H9 (cell line): ENCODE data around the gene TSSK6. TPM values are rescaled to one million over a fixed set of nuclear protein-coding genes. Genes with fewer than 3 reads are reported as not detected.
A peak's percentile ranks its signal among the peaks of the same experiment; 100 is the strongest.

ENCODE experiments used
- DNase-seq: peaks from one replicate; pipeline ENCODE4 v3.0.0-alpha.2; 2017
- H2AFZ ChIP-seq: one replicate; pipeline ENCODE4 v1.6.1; 2013; ENCODE audit warnings: mild to moderate bottlenecking, low read length, control low read depth, moderate library complexity
- H2AK5ac ChIP-seq: 2 replicates; pipeline ENCODE4 v1.6.1; 2013; ENCODE audit warnings: low read length, control low read depth, mixed read lengths; ENCODE audit not compliant: insufficient read length
- H2BK120ac ChIP-seq: one replicate; pipeline ENCODE4 v1.6.1; 2013; ENCODE audit warnings: low read depth, mild to moderate bottlenecking, low read length, control low read depth, inconsistent platforms; ENCODE audit not compliant: poor library complexity, severe bottlenecking
- H2BK12ac ChIP-seq: 2 replicates; pipeline ENCODE4 v1.6.1; 2013; ENCODE audit warnings: low read length, control low read depth, mixed read lengths, low read depth; ENCODE audit not compliant: insufficient read length
- H2BK15ac ChIP-seq: 2 replicates; pipeline ENCODE4 v1.6.1; 2013; ENCODE audit warnings: low read depth, low read length, control low read depth
- H2BK20ac ChIP-seq: one replicate; pipeline ENCODE4 v1.6.1; 2013; ENCODE audit warnings: low read depth, mild to moderate bottlenecking, low read length, control low read depth, inconsistent platforms; ENCODE audit not compliant: poor library complexity, severe bottlenecking
- H2BK5ac ChIP-seq: 2 replicates; pipeline ENCODE4 v1.6.1; 2013; ENCODE audit warnings: low read length, control low read depth, mixed read lengths; ENCODE audit not compliant: insufficient read length
- H3K14ac ChIP-seq: 2 replicates; pipeline ENCODE4 v1.6.1; 2013; ENCODE audit warnings: low read length, control low read depth; ENCODE audit not compliant: insufficient read depth
- H3K18ac ChIP-seq: 2 replicates; pipeline ENCODE4 v1.6.1; 2013; ENCODE audit warnings: low read depth, mild to moderate bottlenecking, mixed read lengths, low read length, control low read depth; ENCODE audit not compliant: insufficient read length
- H3K23ac ChIP-seq: 2 replicates; pipeline ENCODE4 v1.6.1; 2013; ENCODE audit warnings: low read length, control low read depth, mixed read lengths, low read depth; ENCODE audit not compliant: insufficient read length
- H3K23me2 ChIP-seq: 2 replicates; pipeline ENCODE4 v1.6.1; 2013; ENCODE audit warnings: low read depth, mild to moderate bottlenecking, mixed read lengths, low read length, control low read depth; ENCODE audit not compliant: insufficient read length, poor library complexity, severe bottlenecking
- H3K27ac ChIP-seq: 2 replicates; pipeline ENCODE4 v1.5.1; 2013; ENCODE audit warnings: low read length, control low read depth, mixed read lengths, low read depth; ENCODE audit not compliant: insufficient read length
- H3K27me3 ChIP-seq: 2 replicates; pipeline ENCODE4 v1.6.1; 2013; ENCODE audit warnings: low read length, control low read depth, inconsistent platforms; ENCODE audit not compliant: insufficient read depth
- H3K4ac ChIP-seq: 2 replicates; pipeline ENCODE4 v1.6.1; 2013; ENCODE audit warnings: low read depth, mild to moderate bottlenecking, control low read depth, inconsistent platforms, low read length, moderate library complexity
- H3K4me1 ChIP-seq: 2 replicates; pipeline ENCODE4 v1.6.1; 2013; ENCODE audit warnings: low read length, control low read depth, inconsistent platforms; ENCODE audit not compliant: insufficient read depth
- H3K4me2 ChIP-seq: 2 replicates; pipeline ENCODE4 v1.6.1; 2013; ENCODE audit warnings: low read length, control low read depth, mixed read lengths; ENCODE audit not compliant: insufficient read length, insufficient read depth
- H3K56ac ChIP-seq: 2 replicates; pipeline ENCODE4 v1.6.1; 2013; ENCODE audit warnings: low read depth, mild to moderate bottlenecking, mixed read lengths, low read length, control low read depth; ENCODE audit not compliant: insufficient read length
- H3K79me1 ChIP-seq: 2 replicates; pipeline ENCODE4 v1.6.1; 2013; ENCODE audit warnings: low read depth, mild to moderate bottlenecking, moderate library complexity, low read length, control low read depth, inconsistent platforms; ENCODE audit not compliant: insufficient read depth, poor library complexity, severe bottlenecking
- H3K79me2 ChIP-seq: 2 replicates; pipeline ENCODE4 v1.6.1; 2013; ENCODE audit warnings: low read length, control low read depth, inconsistent platforms; ENCODE audit not compliant: insufficient read depth
- H3K9ac ChIP-seq: 2 replicates; pipeline ENCODE4 v1.6.1; 2013; ENCODE audit warnings: low read length, control low read depth, mixed read lengths; ENCODE audit not compliant: insufficient read length; ENCODE audit errors: extremely low read depth
- H3K9me3 ChIP-seq: one replicate; pipeline ENCODE4 v1.6.1; 2013; ENCODE audit warnings: low read depth, low read length, inconsistent platforms; ENCODE audit not compliant: control insufficient read depth
- H3T11ph ChIP-seq: one replicate; pipeline ENCODE4 v1.6.1; 2013; ENCODE audit warnings: mild to moderate bottlenecking, low read length, control low read depth, inconsistent platforms
- H4K20me1 ChIP-seq: one replicate; pipeline ENCODE4 v1.6.1; 2013; ENCODE audit not compliant: control insufficient read depth, insufficient read length, insufficient read depth
- H4K5ac ChIP-seq: 2 replicates; pipeline ENCODE4 v1.6.1; 2013; ENCODE audit warnings: low read depth, mild to moderate bottlenecking, mixed read lengths, low read length, control low read depth; ENCODE audit not compliant: insufficient read length
- H4K8ac ChIP-seq: replicated peaks from 2 replicates; pipeline ENCODE4 v1.6.1; 2013; ENCODE audit warnings: low read length, control low read depth, mixed read lengths, low read depth; ENCODE audit not compliant: insufficient read length
- H4K91ac ChIP-seq: 2 replicates; pipeline ENCODE4 v1.6.1; 2013; ENCODE audit warnings: low read depth, mild to moderate bottlenecking, moderate library complexity, mixed read lengths, low read length, control low read depth; ENCODE audit not compliant: insufficient read length
- H3K27ac Mint-ChIP-seq, 3 experiments: 2 replicates in 2 of 3; 3 replicates in 1 of 3; pipeline ENCODE4 v1.8.0; 2020 to 2021; ENCODE audit warnings: mixed read lengths in 3 of 3, mild to moderate bottlenecking in 1 of 3, moderate library complexity in 1 of 3
- H3K27me3 Mint-ChIP-seq: 2 replicates; pipeline ENCODE4 v1.8.0; 2021; ENCODE audit warnings: low read depth, mild to moderate bottlenecking, moderate library complexity, mixed read lengths
- H3K36me3 Mint-ChIP-seq, 3 experiments: 2 replicates in 2 of 3; 3 replicates in 1 of 3; pipeline ENCODE4 v1.8.0; 2020 to 2021; ENCODE audit warnings: low read depth in 3 of 3, mixed read lengths in 3 of 3; ENCODE audit not compliant: insufficient read depth in 1 of 3
- H3K4me1 Mint-ChIP-seq, 2 experiments: 2 replicates each; pipeline ENCODE4 v1.8.0; 2020; ENCODE audit warnings: mixed read lengths in 2 of 2
- H3K4me3 Mint-ChIP-seq, 2 experiments: 2 replicates in 1 of 2; 3 replicates in 1 of 2; pipeline ENCODE4 v1.8.0; 2020 to 2021; ENCODE audit warnings: mild to moderate bottlenecking in 2 of 2, mixed read lengths in 2 of 2, moderate library complexity in 1 of 2
- H3K9me3 Mint-ChIP-seq, 2 experiments: 2 replicates in 1 of 2; 3 replicates in 1 of 2; pipeline ENCODE4 v1.8.0; 2020; ENCODE audit warnings: mild to moderate bottlenecking in 2 of 2, mixed read lengths in 2 of 2, moderate library complexity in 1 of 2
- WGBS: extraction: QIAGEN DNeasy Blood & Tissue Kit; methylation state at CpG from one replicate; pipeline ENCODE4 v1.1.7; 2013; ENCODE audit warnings: missing lambda C conversion rate, low lambda C conversion rate, mixed read lengths; ENCODE audit not compliant: insufficient read length; ENCODE audit errors: extremely low coverage; 5-methylcytosine and 5-hydroxymethylcytosine counted together
- total RNA-seq: library from RNA; stranded (reverse); gene quantifications from 2 replicates; pipeline ENCODE4 v1.2.1, GENCODE V29; 2021
- TF ChIP-seq, protein P1 (sequence below): fragments of 200-600 bp; sonication (generic); conservative IDR thresholded peaks from 3 replicates; pipeline ENCODE4 v1.8.0; 2021; ENCODE audit warnings: antibody characterized with exemption, mild to moderate bottlenecking

Gene TSSK6
- total RNA-seq, 1 experiment from 2014 or later, result 2.6 TPM

DNA sequence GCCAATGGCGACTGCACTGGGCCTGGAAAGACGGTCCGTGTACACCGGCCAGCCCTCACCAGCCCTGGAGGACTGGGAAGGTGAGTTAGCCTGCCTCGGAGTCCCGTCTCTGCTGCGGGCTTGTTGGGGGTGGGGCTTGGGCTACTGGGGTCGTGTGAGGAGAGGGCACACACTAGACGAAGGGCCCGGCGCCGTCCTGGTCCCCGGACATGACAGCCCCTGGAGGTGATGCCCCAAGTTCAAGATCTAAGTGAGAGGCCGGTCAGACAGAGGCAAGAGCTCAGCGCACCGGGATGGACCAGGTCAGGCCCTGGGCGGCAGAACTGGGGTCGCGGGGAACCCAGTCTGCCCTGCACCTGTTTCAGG lies 24.3 kb upstream of the TSSK6 start:
- H3K36me3 Mint-ChIP-seq, result peaks cover 2 to 4% (median 2%) of the 10 kb centered on the region in 3 experiments; a peak in 4 of 7 replicates
- no peak overlapping the region for H3K27ac Mint-ChIP-seq
- no peak overlapping the region for H3K56ac ChIP-seq
- H2BK120ac ChIP-seq, result no peak overlapping the region
- peak; percentile 53 for DNase-seq
- H2AFZ ChIP-seq, result no peak overlapping the region
- H3K9me3 Mint-ChIP-seq, result no peaks in the 10 kb centered on the region; a peak in 1 of 5 replicates
- TF ChIP-seq, protein P1, sequence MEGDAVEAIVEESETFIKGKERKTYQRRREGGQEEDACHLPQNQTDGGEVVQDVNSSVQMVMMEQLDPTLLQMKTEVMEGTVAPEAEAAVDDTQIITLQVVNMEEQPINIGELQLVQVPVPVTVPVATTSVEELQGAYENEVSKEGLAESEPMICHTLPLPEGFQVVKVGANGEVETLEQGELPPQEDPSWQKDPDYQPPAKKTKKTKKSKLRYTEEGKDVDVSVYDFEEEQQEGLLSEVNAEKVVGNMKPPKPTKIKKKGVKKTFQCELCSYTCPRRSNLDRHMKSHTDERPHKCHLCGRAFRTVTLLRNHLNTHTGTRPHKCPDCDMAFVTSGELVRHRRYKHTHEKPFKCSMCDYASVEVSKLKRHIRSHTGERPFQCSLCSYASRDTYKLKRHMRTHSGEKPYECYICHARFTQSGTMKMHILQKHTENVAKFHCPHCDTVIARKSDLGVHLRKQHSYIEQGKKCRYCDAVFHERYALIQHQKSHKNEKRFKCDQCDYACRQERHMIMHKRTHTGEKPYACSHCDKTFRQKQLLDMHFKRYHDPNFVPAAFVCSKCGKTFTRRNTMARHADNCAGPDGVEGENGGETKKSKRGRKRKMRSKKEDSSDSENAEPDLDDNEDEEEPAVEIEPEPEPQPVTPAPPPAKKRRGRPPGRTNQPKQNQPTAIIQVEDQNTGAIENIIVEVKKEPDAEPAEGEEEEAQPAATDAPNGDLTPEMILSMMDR, result no peak
- no peak overlapping the region for H3K18ac ChIP-seq
- no peak overlapping the region for H4K91ac ChIP-seq
- H3K23ac ChIP-seq, result no peak overlapping the region
- no peak overlapping the region for H2BK20ac ChIP-seq
- no peaks in the 10 kb centered on the region for H4K20me1 ChIP-seq
- peaks cover 25% of the 10 kb centered on the region for H3K27me3 Mint-ChIP-seq
- H2BK12ac ChIP-seq, result no peak overlapping the region
- WGBS, result no CpG with 5 or more reads among the region's 19 CpGs
- no peak overlapping the region for H3K14ac ChIP-seq
- H2BK15ac ChIP-seq, result no peak overlapping the region
- no peak overlapping the region for H3K27ac ChIP-seq
- H3K4me1 Mint-ChIP-seq, result peaks cover 7 to 15% of the 10 kb centered on the region in 2 experiments
- H3K9me3 ChIP-seq, result no peaks in the 10 kb centered on the region
- H3T11ph ChIP-seq, result no peak overlapping the region
- H3K27me3 ChIP-seq, result peaks cover 2% of the 10 kb centered on the region; the same call in 1 of the 2 replicates
- H4K5ac ChIP-seq, result no peak overlapping the region
- H3K23me2 ChIP-seq, result peaks cover 14% of the 10 kb centered on the region
- no peak overlapping the region for H4K8ac ChIP-seq
- no peaks in the 10 kb centered on the region for H3K79me2 ChIP-seq
- no peaks in the 10 kb centered on the region for H3K4me1 ChIP-seq
- no peaks in the 10 kb centered on the region for H3K79me1 ChIP-seq
- H3K4me3 Mint-ChIP-seq, result no peak overlapping the region
- no peak overlapping the region for H2AK5ac ChIP-seq
- H3K4ac ChIP-seq, result no peak overlapping the region
- H3K9ac ChIP-seq, result no peak overlapping the region
- no peak overlapping the region for H2BK5ac ChIP-seq
- H3K4me2 ChIP-seq, result no peak overlapping the region
